B cell (primary cell): ENCODE measurements around the gene PARD3B. TPM values are rescaled to one million over a fixed set of nuclear protein-coding genes. Genes with fewer than 3 reads are reported as not detected.

Source experiments
- ATAC-seq: fragments of 200-7000 bp; cut with Tn5 transposase; one replicate; pipeline ENCODE4 v1.10.0; 2021; ENCODE audit warnings: low read depth, mild to moderate bottlenecking, moderate number of reproducible peaks, moderate library complexity
- CTCF ChIA-PET: fragments of 350-600 bp; sonication (Branson Sonifier 250); formaldehyde crosslinking; loops from one replicate; lab custom pipeline; 2021; ENCODE audit warnings: antibody characterized with exemption, inconsistent platforms; lab: Charles Lee
- POLR2A ChIA-PET: fragments of 350-600 bp; sonication (Branson Sonifier 250); formaldehyde crosslinking; loops from one replicate; lab custom pipeline; 2021; ENCODE audit warnings: antibody characterized with exemption; lab: Charles Lee
- DNase-seq: peaks from one replicate; pipeline ENCODE4 v3.0.0; 2013
- H2AFZ ChIP-seq: 2 replicates; pipeline ENCODE4 v1.6.1; 2012; ENCODE audit warnings: mild to moderate bottlenecking, low read depth, low read length; ENCODE audit not compliant: insufficient read depth, poor library complexity, severe bottlenecking
- H3K27ac ChIP-seq, 2 donors: 1 replicate in 1 of 2; 2 replicates in 1 of 2; pipeline ENCODE4 v1.5.1; 2012 to 2013; ENCODE audit warnings: low read length in 2 of 2, mild to moderate bottlenecking in 2 of 2, moderate library complexity in 1 of 2
- H3K27me3 ChIP-seq, 4 experiments: fragments of 200-600 bp in 1 of 4; sonication (generic) in 1 of 4; replicated peaks in 1 of 4; 1 replicate in 2 of 4; 2 replicates in 2 of 4; pipeline versions ENCODE4 v1.6.1 to v1.7.0; 2013 to 2016; ENCODE audit warnings: low read length in 3 of 4, mild to moderate bottlenecking in 2 of 4, mixed read lengths in 1 of 4, moderate library complexity in 1 of 4; ENCODE audit not compliant: insufficient read depth in 4 of 4, control insufficient read depth in 3 of 4; ENCODE audit errors: control extremely low read depth in 1 of 4
- H3K36me3 ChIP-seq, 2 experiments: replicated peaks in 1 of 2; 1 replicate in 1 of 2; 2 replicates in 1 of 2; pipeline versions ENCODE4 v1.6.1 to v1.7.1; 2013; ENCODE audit warnings: low read length in 1 of 2; ENCODE audit not compliant: insufficient read depth in 2 of 2, control insufficient read depth in 1 of 2; ENCODE audit errors: control extremely low read depth in 1 of 2, extremely low read depth in 1 of 2
- H3K4me1 ChIP-seq, 2 donors: fragments of 200-600 bp in 1 of 2; sonication (generic) in 1 of 2; 1 replicate in 1 of 2; 2 replicates in 1 of 2; pipeline versions ENCODE4 v1.5.1 to v1.6.1; 2013 to 2017; ENCODE audit warnings: low read length in 2 of 2; ENCODE audit not compliant: control insufficient read depth in 2 of 2, insufficient read depth in 2 of 2
- H3K4me2 ChIP-seq: replicated peaks from 2 replicates; pipeline ENCODE3; 2012; ENCODE audit warnings: mild to moderate bottlenecking, low read depth, low read length; ENCODE audit not compliant: poor library complexity, severe bottlenecking
- H3K4me3 ChIP-seq, 5 experiments: fragments of 200-600 bp in 1 of 5; sonication (generic) in 1 of 5; 1 replicate in 3 of 5; 2 replicates in 2 of 5; pipeline versions ENCODE4 v1.5.1 to v1.7.0; 2011 to 2016; ENCODE audit warnings: low read length in 4 of 5, mild to moderate bottlenecking in 4 of 5, low read depth in 2 of 5, control low read depth in 1 of 5, moderate library complexity in 1 of 5; ENCODE audit not compliant: insufficient read depth in 1 of 5; ENCODE audit errors: control extremely low read depth in 1 of 5, extremely low read depth in 1 of 5
- H3K79me2 ChIP-seq: fragments of 200-600 bp; sonication (generic); one replicate; pipeline ENCODE4 v1.6.0; 2016; ENCODE audit warnings: low read length; ENCODE audit not compliant: control insufficient read depth, insufficient read depth
- H3K9ac ChIP-seq: fragments of 200-600 bp; sonication (generic); 2 replicates; pipeline ENCODE4 v1.6.1; 2017; ENCODE audit warnings: mild to moderate bottlenecking, low read length, moderate library complexity
- H3K9me3 ChIP-seq, 3 donors: one replicate each; pipeline versions ENCODE4 v1.6.1 to v1.7.1; 2013; ENCODE audit warnings: low read length in 2 of 3; ENCODE audit not compliant: control insufficient read depth in 2 of 3, insufficient read depth in 1 of 3; ENCODE audit errors: control extremely low read depth in 1 of 3
- H4K20me1 ChIP-seq: 2 replicates; pipeline ENCODE4 v1.6.0; 2012; ENCODE audit warnings: mild to moderate bottlenecking, low read length; ENCODE audit not compliant: insufficient read depth, control insufficient read depth, poor library complexity, severe bottlenecking
- H3K27ac Mint-ChIP-seq: one replicate; pipeline ENCODE4 v1.8.0; 2021; ENCODE audit warnings: mixed read lengths
- H3K27me3 Mint-ChIP-seq: one replicate; pipeline ENCODE4 v1.8.0; 2021; ENCODE audit warnings: mixed read lengths
- H3K4me1 Mint-ChIP-seq: one replicate; pipeline ENCODE4 v1.8.0; 2021; ENCODE audit warnings: mixed read lengths
- H3K4me3 Mint-ChIP-seq: one replicate; pipeline ENCODE4 v1.8.0; 2021; ENCODE audit warnings: mixed read lengths
- H3K9me3 Mint-ChIP-seq: one replicate; pipeline ENCODE4 v1.8.0; 2022; ENCODE audit warnings: mixed read lengths; ENCODE audit not compliant: insufficient read depth
- CTCF ChIP-seq: fragments of 200-600 bp; IDR thresholded peaks from one replicate; pipeline ENCODE4 v1.8.0; 2022; ENCODE audit warnings: antibody characterized with exemption, mild to moderate bottlenecking
- EZH2 ChIP-seq: IDR thresholded peaks from 2 replicates; pipeline ENCODE4 v1.6.1; 2012; ENCODE audit warnings: borderline replicate concordance, low read depth, mild to moderate bottlenecking, moderate library complexity, low read length; ENCODE audit not compliant: insufficient read depth, poor library complexity, severe bottlenecking
- WGBS: methylation state at CpG from one replicate; pipeline ENCODE4 v1.1.5; 2013; ENCODE audit warnings: missing lambda C conversion rate; ENCODE audit not compliant: insufficient coverage; 5-methylcytosine and 5-hydroxymethylcytosine counted together
- intact Hi-C: fragments of 100-400 bp; cut with micrococcal nuclease; formaldehyde crosslinking; loops from one replicate; pipeline ENCODE4 v1.10.0; 2022
- polyA plus RNA-seq: library from polyadenylated mRNA; depleted of rRNA; stranded (reverse); fragments of >200 nt; gene quantifications from 2 replicates; pipeline ENCODE4 v1.2.3, GENCODE V29; 2012
- total RNA-seq, 2 donors: library from RNA; stranded (reverse); fragments of 120-200 nt in 1 of 2; gene quantifications; 1 replicate in 1 of 2; 2 replicates in 1 of 2; pipeline versions ENCODE4 v1.2.3 to v1.2.4, GENCODE V29; 2013 to 2022

PARD3B gene
- total and polyA plus RNA-seq, 2 donors (not counting 1 experiment from before 2014, with no cell fraction given): not detected

GRCh38 chr2:204725693-204726360 lies 180.6 kb downstream of the PARD3B start:
- no peaks in the 10 kb centered on the region for H3K36me3 ChIP-seq
- POLR2A ChIA-PET: no interaction called here
- Mint-ChIP-seq H3K27ac (no peak overlapping the region), H3K4me3 (no peak overlapping the region), H3K9me3 (peaks cover 5% of the 10 kb centered on the region), H3K4me1 (no peaks in the 10 kb centered on the region), H3K27me3 (no peaks in the 10 kb centered on the region)
- peaks cover 0 to 2% (median 0%) of the 10 kb centered on the region in 3 donors for H3K9me3 ChIP-seq
- no peaks in the 10 kb centered on the region for H4K20me1 ChIP-seq
- H3K27me3 ChIP-seq: no peaks in the 10 kb centered on the region
- TF ChIP-seq EZH2: no peak
- no peak for TF ChIP-seq CTCF
- WGBS: 88% methylated on average over 3 of the region's 3 CpGs
- DNase-seq: no peak
- no peak overlapping the region for H3K4me3 ChIP-seq
- H3K4me2 ChIP-seq: no peak overlapping the region
- intact Hi-C loops: no loop called here
- H2AFZ ChIP-seq: no peak overlapping the region
- no peak for ATAC-seq
- no peak overlapping the region for H3K27ac ChIP-seq
- H3K79me2 ChIP-seq: no peaks in the 10 kb centered on the region
- CTCF ChIA-PET: no interaction called here
- H3K4me1 ChIP-seq: no peaks in the 10 kb centered on the region
- no peak overlapping the region for H3K9ac ChIP-seq

GRCh38 chr2:204726831-204727230 lies 181.6 kb downstream of the PARD3B start:
- Histone ChIP-seq H3K9me3 (peaks cover 0 to 2% (median 0%) of the 10 kb centered on the region in 3 donors), H3K36me3 (no peaks in the 10 kb centered on the region), H3K4me2 (no peak overlapping the region), H4K20me1 (no peaks in the 10 kb centered on the region), H3K27ac (no peak overlapping the region), H2AFZ (no peak overlapping the region), H3K4me3 (no peak overlapping the region), H3K9ac (no peak overlapping the region), H3K27me3 (no peaks in the 10 kb centered on the region), H3K79me2 (no peaks in the 10 kb centered on the region), H3K4me1 (no peaks in the 10 kb centered on the region)
- H3K4me1 Mint-ChIP-seq: no peaks in the 10 kb centered on the region
- CTCF ChIA-PET: no interaction called here
- H3K27me3 Mint-ChIP-seq: no peaks in the 10 kb centered on the region
- WGBS: no CpG with 5 or more reads among the region's 3 CpGs
- no peak overlapping the region for H3K27ac Mint-ChIP-seq
- no peak for DNase-seq
- no peak for ATAC-seq
- POLR2A ChIA-PET: no interaction called here
- H3K9me3 Mint-ChIP-seq: peaks cover 5% of the 10 kb centered on the region
- H3K4me3 Mint-ChIP-seq: no peak overlapping the region
- intact Hi-C loops: no loop called here
- TF ChIP-seq EZH2: no peak
- no peak for TF ChIP-seq CTCF
